DOHH2 (cell line): Measurements from ENCODE around the gene TUBB8.

Source experiments
- H3F3A ChIP-seq: fragments of 200-600 bp; sonication (generic), shearing (Covaris generic); 2 replicates; pipeline ENCODE4 v1.6.0; 2016; ENCODE audit warnings: antibody characterized with exemption, mild to moderate bottlenecking; ENCODE audit not compliant: control insufficient read depth, insufficient read depth
- H3K27ac ChIP-seq: fragments of 200-600 bp; sonication (generic); 2 replicates; pipeline ENCODE4 v1.5.1; 2014; ENCODE audit warnings: low read depth, mild to moderate bottlenecking, low read length, moderate library complexity
- H3K27me3 ChIP-seq: fragments of 200-600 bp; sonication (generic); 2 replicates; pipeline ENCODE4 v1.6.1; 2014; ENCODE audit warnings: mild to moderate bottlenecking, low read length, mixed read lengths; ENCODE audit not compliant: control insufficient read depth
- H3K36me3 ChIP-seq: fragments of 200-600 bp; sonication (generic); 2 replicates; pipeline ENCODE4 v1.6.1; 2014; ENCODE audit warnings: mild to moderate bottlenecking, low read length, moderate library complexity, mixed read lengths; ENCODE audit not compliant: control insufficient read depth
- H3K4me1 ChIP-seq: fragments of 200-600 bp; sonication (generic); 2 replicates; pipeline ENCODE4 v1.6.1; 2014; ENCODE audit warnings: mild to moderate bottlenecking, low read length, mixed read lengths; ENCODE audit not compliant: control insufficient read depth
- H3K4me2 ChIP-seq: fragments of 200-600 bp; sonication (generic); 2 replicates; pipeline ENCODE4 v1.6.0; 2014; ENCODE audit warnings: mild to moderate bottlenecking, low read length, moderate library complexity
- H3K4me3 ChIP-seq: fragments of 200-600 bp; sonication (generic); 2 replicates; pipeline ENCODE4 v1.5.1; 2014; ENCODE audit warnings: mild to moderate bottlenecking, low read length, mixed read lengths
- H3K79me2 ChIP-seq: fragments of 200-600 bp; sonication (generic); 2 replicates; pipeline ENCODE4 v1.6.1; 2014; ENCODE audit warnings: mild to moderate bottlenecking, low read length, mixed read lengths; ENCODE audit not compliant: control insufficient read depth
- H3K9me2 ChIP-seq: fragments of 200-600 bp; sonication (generic); replicated peaks from 2 replicates; pipeline ENCODE4 v1.6.1; 2014; ENCODE audit warnings: mild to moderate bottlenecking, low read length, mixed read lengths; ENCODE audit not compliant: control insufficient read depth
- H3K9me3 ChIP-seq: fragments of 200-600 bp; sonication (generic); 2 replicates; pipeline ENCODE4 v1.6.1; 2014; ENCODE audit warnings: antibody characterized with exemption, low read length, mixed read lengths; ENCODE audit not compliant: control insufficient read depth, insufficient read depth
- H4K20me1 ChIP-seq: fragments of 200-600 bp; sonication (generic); 2 replicates; pipeline ENCODE4 v1.6.0; 2014; ENCODE audit warnings: low read depth, mild to moderate bottlenecking, antibody characterized with exemption, low read length, moderate library complexity; ENCODE audit not compliant: control insufficient read depth, insufficient read depth
- EZH2phosphoT487 ChIP-seq: fragments of 200-600 bp; sonication (generic); IDR thresholded peaks from 2 replicates; pipeline ENCODE4 v1.6.1; 2017; ENCODE audit warnings: borderline replicate concordance, mild to moderate bottlenecking, antibody characterized with exemption, low read length, moderate library complexity, mixed read lengths
- TF ChIP-seq, protein P1 (sequence below): fragments of 200-600 bp; sonication (generic); IDR thresholded peaks from one replicate; pipeline ENCODE4 v1.5.1; 2014; ENCODE audit warnings: antibody characterized with exemption, mild to moderate bottlenecking, low read depth, low read length; ENCODE audit not compliant: poor library complexity, severe bottlenecking

Gene TUBB8

DNA sequence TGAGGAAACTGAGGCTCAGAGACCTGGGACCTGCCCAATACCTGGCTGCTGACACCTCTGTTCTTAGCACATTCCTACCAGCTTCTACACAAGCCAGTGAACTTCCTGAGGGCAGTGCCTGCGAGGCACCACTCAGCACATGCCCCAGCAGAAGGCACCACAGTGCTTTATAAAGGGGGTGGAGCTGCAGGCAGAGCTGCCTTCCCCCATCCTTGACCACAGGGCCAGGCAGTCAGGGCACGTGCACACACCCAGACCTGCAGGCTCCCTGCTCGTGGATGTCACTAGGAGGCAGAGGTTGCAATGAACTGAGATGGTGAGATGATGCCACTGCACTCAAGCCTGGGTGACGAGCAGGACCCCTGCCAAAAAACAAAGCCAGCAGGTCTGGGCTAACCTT is 39.2 kb upstream of the TUBB8 start:
- H3K4me3 ChIP-seq = no peak overlapping the region
- no peaks in the 10 kb centered on the region for H3K79me2 ChIP-seq
- no peaks in the 10 kb centered on the region for H3F3A ChIP-seq
- H3K36me3 ChIP-seq = no peaks in the 10 kb centered on the region
- no peaks in the 10 kb centered on the region for H3K9me2 ChIP-seq
- H3K27ac ChIP-seq = no peak overlapping the region
- no peaks in the 10 kb centered on the region for H3K4me1 ChIP-seq
- TF ChIP-seq EZH2phosphoT487 = no peak
- TF ChIP-seq, protein P1, sequence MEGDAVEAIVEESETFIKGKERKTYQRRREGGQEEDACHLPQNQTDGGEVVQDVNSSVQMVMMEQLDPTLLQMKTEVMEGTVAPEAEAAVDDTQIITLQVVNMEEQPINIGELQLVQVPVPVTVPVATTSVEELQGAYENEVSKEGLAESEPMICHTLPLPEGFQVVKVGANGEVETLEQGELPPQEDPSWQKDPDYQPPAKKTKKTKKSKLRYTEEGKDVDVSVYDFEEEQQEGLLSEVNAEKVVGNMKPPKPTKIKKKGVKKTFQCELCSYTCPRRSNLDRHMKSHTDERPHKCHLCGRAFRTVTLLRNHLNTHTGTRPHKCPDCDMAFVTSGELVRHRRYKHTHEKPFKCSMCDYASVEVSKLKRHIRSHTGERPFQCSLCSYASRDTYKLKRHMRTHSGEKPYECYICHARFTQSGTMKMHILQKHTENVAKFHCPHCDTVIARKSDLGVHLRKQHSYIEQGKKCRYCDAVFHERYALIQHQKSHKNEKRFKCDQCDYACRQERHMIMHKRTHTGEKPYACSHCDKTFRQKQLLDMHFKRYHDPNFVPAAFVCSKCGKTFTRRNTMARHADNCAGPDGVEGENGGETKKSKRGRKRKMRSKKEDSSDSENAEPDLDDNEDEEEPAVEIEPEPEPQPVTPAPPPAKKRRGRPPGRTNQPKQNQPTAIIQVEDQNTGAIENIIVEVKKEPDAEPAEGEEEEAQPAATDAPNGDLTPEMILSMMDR = no peak
- peaks cover 5% of the 10 kb centered on the region; the same call in 1 of the 2 replicates for H3K27me3 ChIP-seq
- no peak overlapping the region for H3K4me2 ChIP-seq
- no peaks in the 10 kb centered on the region for H4K20me1 ChIP-seq
- H3K9me3 ChIP-seq = no peaks in the 10 kb centered on the region

DNA sequence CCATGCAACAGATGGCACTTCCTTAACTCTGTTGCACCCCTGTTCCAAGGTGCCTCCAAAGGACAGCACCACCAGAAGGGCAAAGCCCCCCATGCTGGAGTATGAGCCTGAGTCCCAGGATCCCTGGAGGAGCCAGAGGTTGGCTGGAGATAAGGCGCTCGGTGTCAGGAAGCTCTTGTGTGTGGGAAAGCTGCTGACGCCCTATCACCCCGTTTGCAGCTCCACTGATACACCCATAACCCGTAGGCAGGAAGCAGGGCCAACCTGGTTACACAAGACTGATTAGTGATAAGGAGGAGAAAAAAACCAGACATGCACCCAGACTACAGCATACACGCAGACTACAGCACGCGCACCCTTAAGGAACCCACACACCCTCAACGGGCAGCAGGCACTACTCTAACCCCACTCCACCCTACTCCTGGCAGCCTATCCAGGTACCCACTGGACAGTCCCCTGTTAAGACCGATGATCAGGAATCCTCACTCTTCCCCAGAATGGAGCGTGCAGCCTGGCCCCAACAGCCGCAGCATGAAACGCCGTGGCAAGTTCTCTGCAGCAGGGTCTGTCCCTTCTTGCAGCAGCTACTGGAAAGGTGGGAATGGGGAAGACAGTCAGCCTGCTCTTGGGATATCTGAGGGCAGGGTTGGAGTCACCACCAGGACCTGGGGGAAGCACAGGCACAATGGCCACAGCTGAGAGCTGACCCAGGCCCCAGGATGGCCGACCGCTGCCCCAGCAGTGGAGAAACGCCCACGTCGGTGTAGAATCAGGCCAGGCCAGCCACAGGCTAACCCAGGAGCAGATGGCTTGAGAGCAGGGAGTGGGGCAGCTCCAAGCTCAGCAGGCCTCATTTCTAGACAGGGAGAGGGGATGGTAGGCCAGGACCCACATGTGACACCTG is 38.3 kb upstream of the TUBB8 start:
- Histone ChIP-seq H3K36me3 (no peaks in the 10 kb centered on the region), H3K4me3 (no peak overlapping the region), H3F3A (no peaks in the 10 kb centered on the region), H3K4me2 (no peak overlapping the region), H3K4me1 (no peaks in the 10 kb centered on the region), H4K20me1 (no peaks in the 10 kb centered on the region), H3K9me3 (no peaks in the 10 kb centered on the region), H3K79me2 (no peaks in the 10 kb centered on the region), H3K27ac (no peak overlapping the region), H3K27me3 (peaks cover 5% of the 10 kb centered on the region; the same call in 1 of the 2 replicates), H3K9me2 (no peaks in the 10 kb centered on the region)
- no peak for TF ChIP-seq EZH2phosphoT487
- TF ChIP-seq, protein P1 = no peak

DNA sequence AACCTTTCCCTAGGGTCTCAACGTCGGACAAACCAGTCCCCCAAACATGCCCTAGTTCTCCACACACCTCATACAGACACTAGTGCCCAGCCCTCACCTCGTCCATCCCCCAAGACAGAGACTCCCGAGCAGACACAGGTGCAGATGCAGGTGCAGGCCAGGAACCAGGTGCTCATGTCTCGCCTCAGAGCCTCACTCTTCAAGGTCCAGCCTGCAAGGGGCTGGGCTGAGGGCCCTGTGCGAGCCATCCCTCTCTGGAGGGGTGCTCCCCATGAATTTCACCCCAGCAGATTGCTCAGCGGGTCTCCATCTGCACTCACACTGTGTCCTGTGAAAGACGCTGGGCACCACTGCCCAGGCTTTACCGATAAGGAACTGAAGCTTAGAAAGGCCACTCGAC is 36.9 kb upstream of the TUBB8 start:
- TF ChIP-seq, protein P1 = no peak
- TF ChIP-seq EZH2phosphoT487 = no peak
- no peaks in the 10 kb centered on the region for H3F3A ChIP-seq
- H3K4me1 ChIP-seq = no peaks in the 10 kb centered on the region
- H3K79me2 ChIP-seq = no peaks in the 10 kb centered on the region
- H3K4me3 ChIP-seq = no peak overlapping the region
- H4K20me1 ChIP-seq = no peaks in the 10 kb centered on the region
- H3K27ac ChIP-seq = no peak overlapping the region
- H3K4me2 ChIP-seq = no peak overlapping the region
- H3K27me3 ChIP-seq = peaks cover 5% of the 10 kb centered on the region; the same call in 1 of the 2 replicates
- no peaks in the 10 kb centered on the region for H3K36me3 ChIP-seq
- no peaks in the 10 kb centered on the region for H3K9me3 ChIP-seq
- no peaks in the 10 kb centered on the region for H3K9me2 ChIP-seq
